Suprapubic skin (tissue), 4 donors: Measurements from ENCODE around the gene SIGLEC9.

Experiments
- EP300 ChIP-seq: sonication (generic); formaldehyde crosslinking; IDR thresholded peaks from one replicate; pipeline ENCODE4 v1.6.1; 2017; ENCODE audit warnings: antibody characterized with exemption
- POLR2A ChIP-seq, 2 donors: fragments of 450-650 bp; IDR thresholded peaks; one replicate each; pipeline ENCODE4 v1.6.1; 2017; ENCODE audit warnings: antibody characterized with exemption in 2 of 2, mild to moderate bottlenecking in 2 of 2, moderate library complexity in 2 of 2
- POLR2AphosphoS5 ChIP-seq, 3 donors: sonication (generic); formaldehyde crosslinking; IDR thresholded peaks; one replicate each; pipeline ENCODE4 v1.6.1; 2017; ENCODE audit warnings: antibody characterized with exemption in 3 of 3
- TF ChIP-seq, protein P1 (sequence below), 2 donors: fragments of 200-600 bp in 1 of 2; fragments of 450-650 bp in 1 of 2; sonication (generic) in 1 of 2; IDR thresholded peaks; one replicate each; pipeline ENCODE4 v1.5.1; 2016 to 2019; ENCODE audit warnings: antibody characterized with exemption in 2 of 2, mild to moderate bottlenecking in 1 of 2, moderate library complexity in 1 of 2

DNA sequence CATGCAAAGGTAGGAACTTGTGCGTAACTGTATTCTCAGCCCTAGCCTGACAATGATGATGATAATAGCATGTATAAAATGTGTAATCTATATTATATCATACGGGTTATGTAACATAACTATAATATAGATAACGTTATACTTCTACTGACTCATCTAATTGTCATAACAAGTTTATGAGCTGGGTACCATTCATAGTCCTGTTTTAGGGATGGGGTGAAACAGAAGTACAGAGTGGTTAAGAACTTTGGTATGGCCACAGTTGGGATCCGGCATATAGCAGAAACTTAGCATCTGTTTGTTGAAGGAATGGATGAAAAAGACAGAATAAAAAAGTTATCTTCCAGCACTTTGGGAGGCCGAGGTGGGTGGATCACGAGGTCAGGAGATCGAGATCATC is 21.7 kb upstream of the SIGLEC9 start:
- TF ChIP-seq, protein P1, sequence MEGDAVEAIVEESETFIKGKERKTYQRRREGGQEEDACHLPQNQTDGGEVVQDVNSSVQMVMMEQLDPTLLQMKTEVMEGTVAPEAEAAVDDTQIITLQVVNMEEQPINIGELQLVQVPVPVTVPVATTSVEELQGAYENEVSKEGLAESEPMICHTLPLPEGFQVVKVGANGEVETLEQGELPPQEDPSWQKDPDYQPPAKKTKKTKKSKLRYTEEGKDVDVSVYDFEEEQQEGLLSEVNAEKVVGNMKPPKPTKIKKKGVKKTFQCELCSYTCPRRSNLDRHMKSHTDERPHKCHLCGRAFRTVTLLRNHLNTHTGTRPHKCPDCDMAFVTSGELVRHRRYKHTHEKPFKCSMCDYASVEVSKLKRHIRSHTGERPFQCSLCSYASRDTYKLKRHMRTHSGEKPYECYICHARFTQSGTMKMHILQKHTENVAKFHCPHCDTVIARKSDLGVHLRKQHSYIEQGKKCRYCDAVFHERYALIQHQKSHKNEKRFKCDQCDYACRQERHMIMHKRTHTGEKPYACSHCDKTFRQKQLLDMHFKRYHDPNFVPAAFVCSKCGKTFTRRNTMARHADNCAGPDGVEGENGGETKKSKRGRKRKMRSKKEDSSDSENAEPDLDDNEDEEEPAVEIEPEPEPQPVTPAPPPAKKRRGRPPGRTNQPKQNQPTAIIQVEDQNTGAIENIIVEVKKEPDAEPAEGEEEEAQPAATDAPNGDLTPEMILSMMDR (IDR thresholded peaks at IDR 0.05) = no peak
- TF ChIP-seq POLR2A (IDR thresholded peaks at IDR 0.05) = no peak
- TF ChIP-seq POLR2AphosphoS5 (IDR thresholded peaks at IDR 0.05) = no peak
- TF ChIP-seq EP300 = no peak
